IMR-90 (cell line): ENCODE measurements around the gene INPP5E. TPM values are rescaled to one million over a fixed set of nuclear protein-coding genes. Genes with fewer than 3 reads are reported as not detected.

Experiments used
- ATAC-seq: fragments of 200-7000 bp; cut with Tn5 transposase; 2 replicates; pipeline ENCODE4 v1.9.1; 2020; ENCODE audit warnings: low read depth, mild to moderate bottlenecking, moderate library complexity
- BruUV-seq: library from RNA; stranded (reverse); fragments of 400-500 nt; replicated peaks from 2 replicates; lab custom pipeline; 2021; lab: Mats Ljungman, UMichigan
- CTCF ChIA-PET: fragments of 300-600 bp; formaldehyde crosslinking; extraction: SDS; loops from one replicate; lab custom pipeline; 2021; ENCODE audit warnings: antibody characterized with exemption; lab: Yijun Ruan, JAX
- POLR2A ChIA-PET: fragments of 300-600 bp; sonication (Branson Sonifier 250); formaldehyde crosslinking; loops from one replicate; lab custom pipeline; 2022; ENCODE audit warnings: antibody characterized with exemption; ENCODE audit not compliant: unreplicated experiment; lab: Charles Lee
- DNase-seq: peaks from one replicate; pipeline ENCODE4 v3.0.0; 2013
- H2AFZ ChIP-seq: replicated peaks from 2 replicates; pipeline ENCODE3; 2013; ENCODE audit warnings: low read length, mild to moderate bottlenecking; ENCODE audit not compliant: poor library complexity
- H2AK5ac ChIP-seq: 2 replicates; pipeline ENCODE4 v1.6.1; 2013; ENCODE audit warnings: low read depth, low read length, inconsistent platforms
- H2AK9ac ChIP-seq: replicated peaks from 2 replicates; pipeline ENCODE3; 2013; ENCODE audit warnings: mild to moderate bottlenecking, low read depth, low read length, moderate library complexity; ENCODE audit not compliant: poor library complexity
- H2BK120ac ChIP-seq: 2 replicates; pipeline ENCODE4 v1.6.1; 2013; ENCODE audit warnings: low read depth, low read length, inconsistent platforms
- H2BK15ac ChIP-seq: 3 replicates; pipeline ENCODE4 v1.6.1; 2013; ENCODE audit warnings: low read depth, low read length, inconsistent platforms
- H2BK20ac ChIP-seq: 2 replicates; pipeline ENCODE4 v1.6.1; 2013; ENCODE audit warnings: low read depth, mild to moderate bottlenecking, inconsistent platforms, low read length, moderate library complexity
- H2BK5ac ChIP-seq: 2 replicates; pipeline ENCODE4 v1.6.1; 2013; ENCODE audit warnings: mild to moderate bottlenecking, low read depth, low read length, inconsistent platforms; ENCODE audit not compliant: poor library complexity, severe bottlenecking
- H3K14ac ChIP-seq: replicated peaks from 2 replicates; pipeline ENCODE4 v1.6.1; 2013; ENCODE audit warnings: low read depth, low read length, inconsistent platforms
- H3K18ac ChIP-seq: 2 replicates; pipeline ENCODE4 v1.6.1; 2013; ENCODE audit warnings: low read depth, low read length, control low read depth
- H3K23ac ChIP-seq: 2 replicates; pipeline ENCODE4 v1.6.1; 2013; ENCODE audit warnings: low read depth, low read length, inconsistent platforms
- H3K27ac ChIP-seq: 2 replicates; pipeline ENCODE4 v1.5.1; 2013; ENCODE audit warnings: mild to moderate bottlenecking, control low read depth, low read length; ENCODE audit not compliant: insufficient read depth
- H3K27me3 ChIP-seq: 2 replicates; pipeline ENCODE4 v1.6.1; 2013; ENCODE audit warnings: low read length; ENCODE audit not compliant: control insufficient read depth, insufficient read depth
- H3K36me3 ChIP-seq: 2 replicates; pipeline ENCODE4 v1.6.1; 2013; ENCODE audit warnings: low read length, mixed read lengths; ENCODE audit not compliant: control insufficient read depth, insufficient read depth
- H3K4ac ChIP-seq: 2 replicates; pipeline ENCODE4 v1.6.1; 2013; ENCODE audit warnings: low read depth, low read length, inconsistent platforms
- H3K4me1 ChIP-seq: 2 replicates; pipeline ENCODE4 v1.6.1; 2013; ENCODE audit warnings: low read length, mixed read lengths; ENCODE audit not compliant: control insufficient read depth, insufficient read depth
- H3K4me2 ChIP-seq: 2 replicates; pipeline ENCODE4 v1.6.1; 2013; ENCODE audit warnings: low read depth, mild to moderate bottlenecking, control low read depth, low read length, moderate library complexity
- H3K4me3 ChIP-seq: 2 replicates; pipeline ENCODE4 v1.5.1; 2013; ENCODE audit warnings: low read depth, mild to moderate bottlenecking, control low read depth, low read length, moderate library complexity; ENCODE audit not compliant: insufficient read depth
- H3K56ac ChIP-seq: 2 replicates; pipeline ENCODE4 v1.6.1; 2013; ENCODE audit warnings: low read length, inconsistent platforms; ENCODE audit not compliant: insufficient read depth; ENCODE audit errors: extremely low read depth
- H3K79me1 ChIP-seq, 2 experiments: 2 replicates each; pipeline ENCODE4 v1.6.1; 2013; ENCODE audit warnings: low read length in 2 of 2, inconsistent platforms in 1 of 2, low read depth in 1 of 2
- H3K9ac ChIP-seq: 2 replicates; pipeline ENCODE4 v1.6.1; 2013; ENCODE audit warnings: low read depth, low read length, control low read depth
- H3K9me1 ChIP-seq: 2 replicates; pipeline ENCODE4 v1.6.1; 2013; ENCODE audit warnings: low read length, inconsistent platforms; ENCODE audit not compliant: insufficient read depth
- H3K9me3 ChIP-seq: 2 replicates; pipeline ENCODE4 v1.6.1; 2013; ENCODE audit warnings: low read length; ENCODE audit not compliant: control insufficient read depth, insufficient read depth
- H4K20me1 ChIP-seq: 2 replicates; pipeline ENCODE4 v1.6.1; 2013; ENCODE audit warnings: low read length, inconsistent platforms; ENCODE audit not compliant: insufficient read depth
- H4K5ac ChIP-seq: 2 replicates; pipeline ENCODE4 v1.6.1; 2013; ENCODE audit warnings: mild to moderate bottlenecking, low read depth, low read length, control low read depth
- H4K8ac ChIP-seq, 2 experiments: 2 replicates each; pipeline ENCODE4 v1.6.1; 2013; ENCODE audit warnings: low read depth in 2 of 2, low read length in 2 of 2, control low read depth in 1 of 2, inconsistent platforms in 1 of 2
- H4K91ac ChIP-seq: 2 replicates; pipeline ENCODE4 v1.6.1; 2013; ENCODE audit warnings: low read depth, low read length, inconsistent platforms; ENCODE audit not compliant: insufficient read depth
- FOS ChIP-seq: fragments of 150-350 bp; IDR thresholded peaks from 2 replicates; pipeline ENCODE4 v1.6.1; 2016; ENCODE audit warnings: low read depth, low read length
- RCOR1 ChIP-seq: IDR thresholded peaks from 2 replicates; pipeline ENCODE4 v1.6.1; 2012; ENCODE audit warnings: mild to moderate bottlenecking, low read length, improper control_type of control experiment; ENCODE audit not compliant: insufficient replicate concordance
- WGBS, 2 experiments: methylation state at CpG; one replicate each; pipeline versions ENCODE4 v1.1.5 to v1.1.7; 2013; ENCODE audit warnings: missing lambda C conversion rate in 2 of 2; ENCODE audit not compliant: insufficient read length in 1 of 2; ENCODE audit errors: extremely low coverage in 2 of 2; 5-methylcytosine and 5-hydroxymethylcytosine counted together
- dilution Hi-C: fragments of 300-500 bp; cut with HindIII; formaldehyde crosslinking; loops from one replicate; pipeline ENCODE4 v1.14.3; 2018; ENCODE audit warnings: low sequenced_read_pairs; ENCODE audit not compliant: unreplicated experiment
- in situ Hi-C: fragments of 300-500 bp; cut with MboI; formaldehyde crosslinking; loops from 3 replicates; pipeline ENCODE4 v1.14.3; 2019; ENCODE audit warnings: low sequenced_read_pairs, inconsistent platforms, mixed read lengths
- intact Hi-C: fragments of 100-400 bp; cut with micrococcal nuclease; formaldehyde crosslinking; loops from 2 replicates; pipeline ENCODE4 v1.10.0; 2022
- polyA plus RNA-seq, 3 experiments: library from polyadenylated mRNA; depleted of rRNA; stranded (reverse); fragments of >200 nt; gene quantifications; 2 replicates each; pipeline ENCODE4 v1.2.3, GENCODE V29; 2012; ENCODE audit warnings: low replicate concordance in 1 of 3
- total RNA-seq: library from RNA; depleted of rRNA; stranded (reverse); fragments of >200 nt; gene quantifications from 2 replicates; pipeline ENCODE4 v1.2.3, GENCODE V29; 2012
- TF ChIP-seq, protein P1 (sequence below): fragments of 150-350 bp; IDR thresholded peaks from 2 replicates; pipeline ENCODE4 v1.6.1; 2016; ENCODE audit warnings: low read depth, mild to moderate bottlenecking, low read length, moderate library complexity, borderline replicate concordance

Gene INPP5E
- total and polyA plus RNA-seq, 2 of the 4 experiments (the other 2 are of a cell fraction), result 1.6 to 9.4 TPM

DNA sequence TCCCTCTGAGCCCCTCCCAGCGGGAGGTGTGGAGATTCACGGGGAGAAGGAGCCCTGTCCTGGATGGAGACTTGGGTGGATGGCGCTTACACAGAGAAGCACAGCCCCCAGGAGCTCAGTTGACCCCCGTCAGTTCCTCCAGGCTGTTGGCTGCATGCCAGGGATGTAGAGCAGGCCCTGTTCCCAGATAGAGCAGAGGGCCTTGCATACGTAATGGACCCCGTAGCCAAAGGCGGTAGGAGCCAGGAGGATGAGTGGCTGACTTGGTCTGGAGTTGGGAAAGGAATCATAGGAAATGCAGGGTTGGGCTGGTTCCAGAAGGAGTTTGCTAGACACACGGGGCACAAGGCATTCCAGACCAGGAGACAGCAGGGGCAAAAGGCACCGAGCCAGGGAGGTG lies 26.7 kb downstream of the INPP5E start:
- Histone ChIP-seq H4K91ac (no peak overlapping the region), H4K20me1 (peaks cover 36% of the 10 kb centered on the region), H4K5ac (no peak overlapping the region), H3K23ac (no peak overlapping the region), H3K27ac (no peak overlapping the region), H3K4me2 (no peak overlapping the region), H3K9ac (no peak overlapping the region), H3K4me3 (no peak overlapping the region), H3K4me1 (peaks cover 12% of the 10 kb centered on the region), H3K9me1 (peaks cover 13% of the 10 kb centered on the region; the same call in 1 of the 2 replicates), H3K4ac (no peak overlapping the region), H2AK9ac (peak overlapping the region; percentile 51), H2BK120ac (no peak overlapping the region), H2AK5ac (0 out of 2 replicates have a peak overlapping the region, but pooled peaks have one; percentile 9), H3K27me3 (no peaks in the 10 kb centered on the region), H2BK5ac (no peak overlapping the region), H3K14ac (no peak overlapping the region), H3K36me3 (peaks cover 48% of the 10 kb centered on the region), H3K18ac (no peak overlapping the region), H3K9me3 (no peaks in the 10 kb centered on the region), H2BK15ac (no peak overlapping the region), H2AFZ (peak overlapping the region; percentile 37), H4K8ac (no peak overlapping the region), H3K56ac (no peak overlapping the region), H3K79me1 (peaks cover 11 to 67% of the 10 kb centered on the region in 2 experiments), H2BK20ac (no peak overlapping the region)
- intact Hi-C loops, result no loop called here
- CTCF ChIA-PET, result no interaction called here
- dilution Hi-C loops, result no loop called here
- in situ Hi-C loops, result no loop called here
- WGBS, 2 experiments, result 61% methylated on average over 7 of the region's 9 CpGs; no CpG with 5 or more reads in 1 of the 2 experiments
- no peak for ATAC-seq
- BruUV-seq, result no TSS peak
- TF ChIP-seq FOS (no peak), RCOR1 (no peak)
- TF ChIP-seq, protein P1, sequence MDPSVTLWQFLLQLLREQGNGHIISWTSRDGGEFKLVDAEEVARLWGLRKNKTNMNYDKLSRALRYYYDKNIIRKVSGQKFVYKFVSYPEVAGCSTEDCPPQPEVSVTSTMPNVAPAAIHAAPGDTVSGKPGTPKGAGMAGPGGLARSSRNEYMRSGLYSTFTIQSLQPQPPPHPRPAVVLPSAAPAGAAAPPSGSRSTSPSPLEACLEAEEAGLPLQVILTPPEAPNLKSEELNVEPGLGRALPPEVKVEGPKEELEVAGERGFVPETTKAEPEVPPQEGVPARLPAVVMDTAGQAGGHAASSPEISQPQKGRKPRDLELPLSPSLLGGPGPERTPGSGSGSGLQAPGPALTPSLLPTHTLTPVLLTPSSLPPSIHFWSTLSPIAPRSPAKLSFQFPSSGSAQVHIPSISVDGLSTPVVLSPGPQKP, result no peak
- DNase-seq, result no peak
- POLR2A ChIA-PET, result no interaction called here
